ENCODE measurements around the gene SLC6A8. TPM values are rescaled to one million over a fixed set of nuclear protein-coding genes. Genes with fewer than 3 reads are reported as not detected.

The SLC6A8 gene
- total and polyA plus RNA-seq, 2 donors from 2014 or later: 79.7 to 110 TPM

DNA sequence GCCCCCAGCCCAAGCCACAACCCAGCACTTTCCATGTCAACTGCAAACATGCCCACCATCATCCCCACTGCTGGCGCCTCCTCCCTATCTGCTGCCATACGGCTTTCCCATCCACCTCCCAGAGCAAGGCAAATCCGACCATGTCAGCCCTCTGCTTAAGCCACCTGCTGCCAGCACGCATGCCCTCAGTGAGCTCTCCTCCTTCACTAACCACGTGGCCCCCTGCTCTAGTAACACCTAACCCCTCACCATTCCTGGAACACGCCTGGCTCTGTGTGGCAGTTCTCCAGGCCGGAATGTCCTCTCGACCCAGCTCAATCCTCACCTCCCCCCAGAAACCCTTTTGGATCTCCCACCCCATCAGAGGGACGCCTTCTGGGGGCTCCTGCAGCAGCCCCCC is 19.1 kb downstream of the SLC6A8 start:
- Histone ChIP-seq H3K36me3 (ENCODE audit: control insufficient read depth in 2 of 3, insufficient read depth in 3 of 3, low read length in 3 of 3) (no peaks in the 10 kb centered on the region), H3K9ac (ENCODE audit: low read length in 3 of 3) (no peak overlapping the region), H3K9me3 (ENCODE audit: control insufficient read depth in 2 of 3, insufficient read depth in 1 of 3, low read length in 3 of 3) (no peaks in the 10 kb centered on the region), H3K4me1 (ENCODE audit: control insufficient read depth in 2 of 3, insufficient read depth in 2 of 3, low read depth in 1 of 3, low read length in 3 of 3) (peaks cover 0 to 11% (median 0%) of the 10 kb centered on the region in 3 donors), H3K4me3 (ENCODE audit: low read length in 3 of 3) (no peak overlapping the region), H3K27me3 (ENCODE audit: control insufficient read depth, insufficient read depth, low read length) (no peaks in the 10 kb centered on the region), H3K27ac (ENCODE audit: low read depth in 2 of 2, low read length in 2 of 2) (no peak overlapping the region)
- intact Hi-C loops (cut with DNase I): no loop called here
- TF ChIP-seq, protein P1, sequence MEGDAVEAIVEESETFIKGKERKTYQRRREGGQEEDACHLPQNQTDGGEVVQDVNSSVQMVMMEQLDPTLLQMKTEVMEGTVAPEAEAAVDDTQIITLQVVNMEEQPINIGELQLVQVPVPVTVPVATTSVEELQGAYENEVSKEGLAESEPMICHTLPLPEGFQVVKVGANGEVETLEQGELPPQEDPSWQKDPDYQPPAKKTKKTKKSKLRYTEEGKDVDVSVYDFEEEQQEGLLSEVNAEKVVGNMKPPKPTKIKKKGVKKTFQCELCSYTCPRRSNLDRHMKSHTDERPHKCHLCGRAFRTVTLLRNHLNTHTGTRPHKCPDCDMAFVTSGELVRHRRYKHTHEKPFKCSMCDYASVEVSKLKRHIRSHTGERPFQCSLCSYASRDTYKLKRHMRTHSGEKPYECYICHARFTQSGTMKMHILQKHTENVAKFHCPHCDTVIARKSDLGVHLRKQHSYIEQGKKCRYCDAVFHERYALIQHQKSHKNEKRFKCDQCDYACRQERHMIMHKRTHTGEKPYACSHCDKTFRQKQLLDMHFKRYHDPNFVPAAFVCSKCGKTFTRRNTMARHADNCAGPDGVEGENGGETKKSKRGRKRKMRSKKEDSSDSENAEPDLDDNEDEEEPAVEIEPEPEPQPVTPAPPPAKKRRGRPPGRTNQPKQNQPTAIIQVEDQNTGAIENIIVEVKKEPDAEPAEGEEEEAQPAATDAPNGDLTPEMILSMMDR (IDR thresholded peaks at IDR 0.05; ENCODE audit: borderline replicate concordance, extremely low read depth, insufficient read depth): no peak
- no peak for FAIRE-seq
- peak in 1 of 5 donors; percentile 33 for DNase-seq

DNA sequence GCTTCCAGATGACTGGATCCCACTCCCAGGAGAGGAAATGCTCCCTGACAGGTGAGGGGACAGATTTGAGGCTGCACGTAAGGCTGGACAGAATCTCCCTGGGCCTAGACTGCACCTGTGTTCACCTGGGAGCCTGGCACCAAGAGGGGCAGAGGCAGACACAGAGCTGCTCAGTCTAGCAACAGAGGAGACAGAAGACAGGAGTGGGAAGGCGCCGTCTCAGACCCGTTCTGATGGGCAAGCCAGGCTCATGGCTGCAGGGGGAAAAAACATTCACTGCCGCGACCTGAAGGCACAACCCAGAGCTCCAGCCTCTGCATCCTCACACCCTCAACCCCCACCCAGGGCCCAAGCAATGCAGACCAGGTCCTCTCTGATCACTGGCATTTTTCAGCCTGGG is 19.7 kb downstream of the SLC6A8 start:
- no peak overlapping the region for H3K9ac ChIP-seq (ENCODE audit: low read length in 3 of 3)
- intact Hi-C loops (cut with DNase I): no loop called here
- H3K4me1 ChIP-seq (ENCODE audit: control insufficient read depth in 2 of 3, insufficient read depth in 2 of 3, low read depth in 1 of 3, low read length in 3 of 3): peaks cover 0 to 10% (median 0%) of the 10 kb centered on the region in 3 donors
- no peaks in the 10 kb centered on the region for H3K27me3 ChIP-seq (ENCODE audit: control insufficient read depth, insufficient read depth, low read length)
- no peak for FAIRE-seq
- no peaks in the 10 kb centered on the region for H3K36me3 ChIP-seq (ENCODE audit: control insufficient read depth in 2 of 3, insufficient read depth in 3 of 3, low read length in 3 of 3)
- H3K27ac ChIP-seq (ENCODE audit: low read depth in 2 of 2, low read length in 2 of 2): no peak overlapping the region
- H3K9me3 ChIP-seq (ENCODE audit: control insufficient read depth in 2 of 3, insufficient read depth in 1 of 3, low read length in 3 of 3): no peaks in the 10 kb centered on the region
- DNase-seq: peak in 1 of 5 donors; percentile 66
- H3K4me3 ChIP-seq (ENCODE audit: low read length in 3 of 3): no peak overlapping the region
- TF ChIP-seq, protein P1 (IDR thresholded peaks at IDR 0.05; ENCODE audit: borderline replicate concordance, extremely low read depth, insufficient read depth): no peak

DNA sequence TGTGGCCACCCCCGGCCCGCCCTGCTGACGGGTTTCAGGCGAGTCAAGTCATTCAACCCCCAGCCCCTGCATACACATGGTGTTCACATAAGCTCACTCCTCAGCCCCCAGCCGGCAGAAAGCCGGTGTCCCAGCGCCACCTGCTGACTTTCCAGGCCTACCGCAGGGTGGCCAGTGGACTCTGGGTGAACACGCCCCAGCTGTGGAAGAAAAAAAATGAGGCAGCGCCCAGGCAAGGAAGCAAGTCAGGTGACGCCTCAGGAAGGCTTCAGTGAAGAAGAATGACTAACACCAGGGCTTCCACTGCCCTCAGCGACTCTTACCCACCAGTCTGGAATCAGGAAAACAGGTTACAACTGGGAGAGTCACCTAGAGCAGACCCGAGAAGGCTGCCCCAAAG is 20.7 kb downstream of the SLC6A8 start:
- TF ChIP-seq, protein P1 (IDR thresholded peaks at IDR 0.05; ENCODE audit: borderline replicate concordance, extremely low read depth, insufficient read depth): peak; percentile 54
- intact Hi-C loops (cut with DNase I): no loop called here
- peaks cover 0 to 3% (median 0%) of the 10 kb centered on the region in 3 donors for H3K36me3 ChIP-seq (ENCODE audit: control insufficient read depth in 2 of 3, insufficient read depth in 3 of 3, low read length in 3 of 3)
- H3K9ac ChIP-seq (ENCODE audit: low read length in 3 of 3): no peak overlapping the region
- H3K4me1 ChIP-seq (ENCODE audit: control insufficient read depth in 2 of 3, insufficient read depth in 2 of 3, low read depth in 1 of 3, low read length in 3 of 3): peaks cover 0 to 3% (median 0%) of the 10 kb centered on the region in 3 donors
- H3K27ac ChIP-seq (ENCODE audit: low read depth in 2 of 2, low read length in 2 of 2): no peak overlapping the region
- H3K9me3 ChIP-seq (ENCODE audit: control insufficient read depth in 2 of 3, insufficient read depth in 1 of 3, low read length in 3 of 3): no peaks in the 10 kb centered on the region
- no peaks in the 10 kb centered on the region for H3K27me3 ChIP-seq (ENCODE audit: control insufficient read depth, insufficient read depth, low read length)
- FAIRE-seq (no peak), DNase-seq (peak; percentile 82 to 88 (median 86))
- no peak overlapping the region for H3K4me3 ChIP-seq (ENCODE audit: low read length in 3 of 3)

Data from kidney (tissue), 14 donors.